DMS153 (cell line): ENCODE measurements around the gene SDHAF1.

Source experiments
- DNase-seq: peaks from one replicate; lab custom pipeline; 2025; lab: John Stamatoyannopoulos, UW

The SDHAF1 gene

DNA sequence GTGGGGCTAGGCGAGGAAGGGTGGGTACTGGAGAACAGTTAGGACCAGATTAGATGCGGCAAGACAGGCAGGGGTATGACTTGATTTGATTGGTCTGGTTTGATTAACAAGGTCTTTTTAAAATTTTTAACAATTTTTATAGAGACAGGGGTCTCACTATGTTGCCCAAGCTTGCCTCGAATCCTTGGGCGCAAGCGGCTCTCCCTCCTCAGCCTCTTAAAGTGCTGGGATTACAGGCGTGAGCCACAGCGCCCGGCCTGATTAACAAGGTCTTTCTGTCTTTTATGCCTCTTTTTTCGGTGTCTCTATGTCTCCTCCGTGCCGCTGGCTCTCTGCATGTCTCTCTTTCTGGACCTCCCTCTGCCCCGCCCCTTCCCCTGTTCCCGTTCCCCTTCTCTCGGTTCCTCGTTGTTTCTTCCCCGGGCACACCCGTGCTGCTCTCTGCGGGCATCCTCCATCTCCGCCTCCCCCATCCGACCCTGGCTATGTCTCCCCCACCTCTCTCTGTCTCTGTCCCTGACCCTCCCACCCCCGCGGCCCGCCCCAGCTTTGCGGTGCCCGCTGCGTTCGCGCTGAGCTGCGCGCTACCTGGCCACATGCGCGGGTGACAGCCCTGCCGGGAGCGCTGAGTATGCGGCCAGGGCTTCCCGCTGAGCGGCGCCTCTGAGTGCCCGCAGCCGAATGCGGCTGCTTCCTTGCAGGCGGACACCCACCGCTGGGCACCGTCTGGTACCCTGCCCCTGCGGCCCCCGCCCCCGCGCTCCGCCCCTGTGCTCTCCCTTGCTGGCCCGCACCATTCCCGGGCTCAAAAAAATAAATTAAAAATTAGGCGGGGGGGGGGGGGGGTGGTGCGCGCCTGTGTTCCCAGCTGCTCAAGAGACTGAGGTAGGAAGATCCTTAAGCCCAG is 8.1 kb upstream of the SDHAF1 start:
- no peak for DNase-seq

DNA sequence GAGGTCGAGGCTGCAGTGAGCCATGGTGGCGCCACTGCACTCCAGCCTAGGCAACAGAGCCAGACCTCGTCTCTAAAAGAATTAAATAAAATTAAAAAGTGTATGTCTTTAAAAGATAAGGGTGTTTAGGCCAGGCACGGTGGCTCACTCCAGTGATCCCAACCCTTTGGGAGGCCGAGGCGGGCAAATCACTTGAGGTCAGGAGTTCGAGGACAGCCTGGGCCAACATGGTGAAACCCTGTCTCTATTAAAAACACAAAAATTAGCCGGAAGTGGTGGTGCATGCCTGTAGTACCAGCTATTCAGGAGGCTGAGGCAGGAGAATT is 7.5 kb upstream of the SDHAF1 start:
- DNase-seq = no peak

- DNase-seq = no peak
Observed at GRCh38 chr19:35988824-35989223, 6.2 kb upstream of the SDHAF1 start.

- DNase-seq = no peak
Observed at GRCh38 chr19:35990156-35990555, 4.8 kb upstream of the SDHAF1 start.

DNA sequence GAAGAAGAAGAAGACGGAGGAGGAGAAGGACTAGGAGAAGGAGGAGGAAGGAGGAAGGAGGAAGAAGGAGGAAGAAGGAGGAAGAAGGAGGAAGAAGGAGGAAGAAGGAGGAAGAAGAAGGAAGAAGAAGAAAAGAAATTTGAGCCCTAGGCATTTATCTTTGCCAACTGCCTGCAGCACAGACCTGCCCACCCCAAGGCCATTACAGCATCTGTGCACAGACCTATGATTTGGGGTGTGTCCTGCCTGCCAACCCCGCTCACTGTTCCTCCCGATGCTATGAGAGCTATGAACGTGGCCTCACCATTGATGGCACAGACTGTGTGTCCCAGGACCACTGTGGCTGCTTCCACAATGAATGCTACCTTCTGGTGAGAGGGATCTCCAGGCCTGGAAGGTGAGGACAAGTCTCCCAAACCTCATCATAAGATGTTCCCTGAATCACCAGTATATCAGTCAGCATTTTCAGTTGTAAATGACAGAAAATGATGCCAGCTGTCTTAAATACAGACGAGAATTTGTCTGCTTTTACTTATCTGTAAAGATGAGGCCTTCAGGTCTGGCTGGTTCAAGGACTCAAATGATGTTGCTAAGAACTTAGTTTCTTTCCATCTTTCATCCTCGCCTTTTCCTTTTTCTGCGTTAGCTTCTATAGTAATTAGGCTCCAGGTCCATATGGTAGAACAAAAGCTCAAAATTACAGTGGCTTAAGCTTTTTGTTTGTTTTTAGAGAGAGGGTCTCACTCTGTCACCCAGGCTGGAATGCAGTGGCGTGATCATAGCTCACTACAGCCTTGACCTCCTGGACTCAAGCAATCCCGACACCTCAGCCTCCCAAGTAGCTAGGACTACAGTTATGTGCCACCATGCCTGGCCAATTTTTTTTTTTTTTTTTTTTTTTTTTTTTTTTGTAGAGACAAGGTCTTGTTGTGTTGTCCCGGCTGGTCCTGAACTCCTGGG is 3.9 kb upstream of the SDHAF1 start:
- DNase-seq = no peak

GRCh38 chr19:35991731-35992450 is 3.1 kb upstream of the SDHAF1 start:
- no peak for DNase-seq

DNA sequence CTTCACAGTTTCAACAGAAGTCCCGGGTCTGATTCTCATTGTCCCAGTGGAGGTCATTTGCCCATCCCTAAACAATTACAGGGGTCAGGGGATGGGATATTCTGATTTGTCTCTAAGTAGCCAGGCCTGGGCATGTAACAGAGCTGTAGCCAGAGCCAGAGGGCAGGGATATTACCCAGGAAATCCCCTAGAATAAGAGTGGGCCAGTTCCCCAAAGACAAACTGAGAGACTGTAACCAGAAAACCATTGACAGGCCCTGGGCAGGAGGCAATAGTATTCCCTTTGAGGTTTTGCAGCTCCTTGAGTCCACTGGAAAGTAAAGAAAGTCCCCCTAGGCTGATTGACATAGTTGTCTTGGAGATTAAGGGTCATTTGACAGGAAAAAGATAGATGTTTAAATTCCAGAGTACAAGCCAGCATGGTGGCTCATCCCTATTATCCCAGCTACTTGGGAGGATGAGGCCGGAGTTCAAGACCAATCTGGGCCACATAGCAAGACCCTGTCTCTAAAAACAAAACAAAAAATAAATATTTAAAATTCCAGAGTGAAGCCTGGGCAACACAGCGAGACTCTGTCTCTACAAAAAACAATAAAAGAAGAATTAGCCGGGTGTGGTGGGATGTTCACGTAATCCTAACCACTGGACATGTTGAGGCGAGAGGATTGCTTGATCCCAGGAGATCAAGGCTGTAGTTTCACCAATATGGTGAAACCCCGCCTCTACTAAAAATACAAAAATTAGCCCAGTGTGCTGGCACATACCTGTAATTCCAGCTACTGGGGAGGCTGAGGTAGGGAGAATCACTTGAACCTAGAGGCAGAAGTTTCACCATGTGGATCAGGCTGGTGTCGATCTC is 1.9 kb upstream of the SDHAF1 start:
- DNase-seq = no peak

DNA sequence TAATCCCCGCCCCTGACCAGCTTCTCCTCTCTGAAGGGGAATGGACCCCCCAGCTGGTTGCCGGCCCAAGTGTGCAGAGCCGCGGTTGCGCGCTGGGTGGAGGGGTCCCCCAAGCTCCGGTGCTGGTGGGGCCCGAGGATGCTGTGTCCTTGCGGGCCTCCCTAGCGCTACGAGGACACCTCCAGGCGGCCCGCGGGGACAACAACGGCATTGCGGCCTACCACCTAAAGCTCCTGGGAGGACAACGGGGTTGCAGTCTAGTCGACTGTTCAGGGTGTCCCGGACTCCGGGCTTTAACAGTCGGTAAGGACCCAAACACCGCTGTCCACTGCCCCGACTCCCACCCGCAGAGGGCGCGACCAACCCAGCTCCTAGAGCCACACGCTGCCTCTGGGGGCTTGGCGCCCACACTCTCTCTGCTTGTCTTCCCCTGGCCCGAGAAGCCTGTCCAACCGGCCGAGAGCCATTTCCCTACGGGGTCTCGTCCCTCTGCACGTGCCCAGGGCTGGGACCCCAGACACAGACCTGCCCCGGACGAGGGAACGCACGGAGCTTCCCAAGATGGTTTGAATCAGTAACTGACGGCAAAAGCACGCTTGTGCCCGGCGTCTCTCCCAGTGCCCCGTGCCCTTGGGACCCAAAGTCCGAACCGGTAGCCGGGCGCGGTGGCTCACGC is 927 bp upstream of the SDHAF1 start:
- no peak for DNase-seq

DNA sequence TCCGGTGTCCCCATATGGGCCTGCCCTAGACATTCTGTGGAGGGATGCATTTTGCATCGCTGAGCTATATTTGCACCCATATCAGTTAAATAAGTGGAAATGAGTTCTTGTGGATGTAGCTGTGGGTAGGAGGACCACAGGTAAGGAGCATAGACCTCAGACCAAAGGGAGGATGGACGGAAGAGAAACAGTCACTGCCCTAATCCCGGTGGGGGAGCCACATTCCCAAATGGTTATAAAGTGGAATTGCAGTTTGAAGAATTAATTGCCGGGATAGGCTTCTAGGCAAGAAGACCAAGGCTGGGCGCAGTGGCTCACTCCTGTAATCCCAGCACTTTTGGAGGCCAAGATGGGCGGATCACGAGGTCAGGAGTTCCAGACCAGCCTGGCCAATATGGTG is 1.8 kb downstream of the SDHAF1 start:
- no peak for DNase-seq

- no peak for DNase-seq
Observed at GRCh38 chr19:36001605-36002004, 6.6 kb downstream of the SDHAF1 start.

DNA sequence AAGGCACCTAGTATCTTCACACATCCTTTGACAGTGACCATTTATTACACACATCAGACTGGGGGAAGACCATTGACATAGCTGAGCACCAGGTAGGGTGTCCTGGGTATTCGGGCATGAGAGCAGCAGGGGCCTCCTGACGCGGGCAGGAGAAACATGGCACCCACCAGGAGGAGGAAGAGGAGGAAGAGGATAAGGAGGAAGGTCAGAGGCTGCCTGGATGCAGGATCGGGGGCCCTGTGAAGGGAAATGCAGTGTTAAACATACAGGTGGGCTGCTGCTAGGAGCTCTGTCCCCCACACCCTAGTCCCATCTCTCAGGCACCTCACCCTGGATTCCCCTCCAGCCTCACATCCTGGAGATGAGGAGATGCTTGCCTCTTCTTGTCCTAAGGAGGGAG is 8.3 kb downstream of the SDHAF1 start:
- DNase-seq = no peak

GRCh38 chr19:36006955-36007354 is 12.0 kb downstream of the SDHAF1 start:
- no peak for DNase-seq

DNA sequence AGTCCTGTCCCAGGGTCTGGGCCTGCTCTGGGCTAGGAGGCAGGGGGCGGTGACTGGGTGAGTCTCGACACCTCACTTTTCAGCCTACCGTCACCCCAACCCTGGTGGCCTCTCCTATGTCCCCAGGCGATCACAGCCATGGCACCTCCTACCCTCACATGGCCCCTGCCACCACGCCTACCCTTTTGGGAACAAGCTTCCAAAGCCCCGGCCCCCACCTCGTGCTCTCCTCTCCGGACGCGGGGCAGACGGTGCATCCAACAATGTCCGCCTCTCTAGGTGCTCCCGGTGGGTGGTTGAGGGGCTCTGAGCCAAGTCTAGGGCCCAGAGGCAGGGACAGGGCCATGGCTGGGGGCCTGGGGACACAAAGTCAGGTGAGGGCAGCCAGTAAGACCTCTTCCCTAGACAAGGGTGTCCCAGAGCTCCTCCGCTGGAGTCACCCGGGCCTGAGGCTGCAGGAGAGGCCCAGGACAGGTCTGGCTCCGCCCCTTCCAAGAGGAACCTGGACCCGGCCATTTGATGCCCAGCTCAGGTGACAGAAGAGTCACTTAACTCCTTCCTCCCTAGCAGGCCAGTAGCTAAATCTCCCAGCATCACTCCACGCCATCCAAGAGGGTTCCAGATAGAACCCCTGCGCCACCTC is 13.5 kb downstream of the SDHAF1 start, which contains the start of gene SYNE4:
TSS of gene SYNE4 (minus strand) at position 478 of the 643 bp plus-strand sequence. CDS start at position 346, 132 bp downstream.
- peak; percentile 39 for DNase-seq

- DNase-seq = peak; percentile 32
Observed at GRCh38 chr19:36009220-36009619, 14.2 kb downstream of the SDHAF1 start.

GRCh38 chr19:36009633-36010379 is 14.8 kb downstream of the SDHAF1 start:
- DNase-seq = no peak

DNA sequence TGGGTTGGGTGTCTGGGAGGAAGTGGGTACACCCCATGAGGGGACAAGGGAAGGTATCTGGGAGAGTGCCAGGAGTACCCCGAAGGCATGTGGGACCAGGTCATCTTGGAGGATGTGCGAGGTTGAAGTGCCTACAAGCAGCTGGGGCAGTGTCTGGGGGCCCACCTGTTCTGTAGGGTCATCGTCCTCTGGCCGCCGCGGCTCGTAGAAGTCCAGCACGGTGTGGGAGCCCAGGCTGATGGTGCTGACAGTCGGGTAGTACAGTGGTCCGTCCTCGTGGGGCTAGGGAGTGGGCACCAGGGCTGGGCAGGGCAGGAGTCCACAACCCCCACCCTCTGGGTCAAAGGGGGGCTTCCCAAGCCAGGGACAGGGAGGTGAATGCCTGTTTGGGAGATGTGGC is 15.4 kb downstream of the SDHAF1 start:
- DNase-seq = no peak

GRCh38 chr19:36013280-36014011 is 18.5 kb downstream of the SDHAF1 start:
- no peak for DNase-seq

DNA sequence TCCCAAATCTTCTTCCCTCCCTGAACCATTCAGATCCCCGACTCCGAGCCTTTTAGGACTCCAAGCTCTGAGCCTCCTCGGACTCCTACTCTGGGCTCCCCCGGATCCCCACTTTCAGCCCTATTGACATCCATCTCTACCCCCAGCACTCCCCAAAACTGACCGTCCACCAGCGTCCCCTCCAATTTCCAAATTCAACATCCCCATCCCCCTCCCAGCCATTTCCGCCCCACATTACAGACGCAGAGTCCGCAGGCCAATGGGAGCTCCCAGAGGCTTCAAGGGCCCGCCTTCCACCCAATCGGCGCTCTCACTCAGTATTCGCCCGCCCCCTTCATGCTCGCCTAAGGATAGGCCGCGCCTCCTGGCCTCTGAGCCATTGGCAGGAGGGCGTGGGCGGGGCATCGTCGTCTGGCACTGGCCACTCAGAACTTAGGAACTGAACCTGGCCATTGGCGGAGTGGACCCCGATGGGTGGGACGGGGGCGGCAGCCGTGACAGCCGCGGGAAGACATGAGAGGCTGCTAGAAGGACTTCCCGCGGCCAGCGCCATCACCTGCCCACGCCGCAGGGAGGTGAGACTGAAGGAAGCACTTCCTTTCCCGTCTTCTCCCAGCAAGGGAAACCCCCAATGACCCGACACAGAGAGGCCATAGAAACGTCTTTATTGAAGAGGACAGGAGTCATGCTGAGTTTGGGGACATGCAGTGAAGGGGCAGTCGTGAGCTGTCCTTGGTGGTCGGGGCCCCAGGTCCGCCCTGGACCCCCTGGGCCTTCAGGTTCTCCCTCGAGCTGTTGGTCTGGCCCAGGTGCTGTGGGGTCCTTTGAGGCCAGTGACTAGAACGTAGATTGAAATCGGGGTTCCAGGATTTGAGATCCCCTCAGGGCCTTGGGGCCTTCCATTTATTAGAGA is 19.3 kb downstream of the SDHAF1 start, which contains the start of gene ALKBH6:
TSS of gene ALKBH6 (minus strand) at position 202 of the 913 bp plus-strand sequence. CDS start 816 bp downstream, outside the sequence.
- peak; percentile 99 for DNase-seq
